Right ventricle myocardium inferior (tissue), 1 donor: ENCODE measurements around the gene STYK1. TPM values are rescaled to one million over a fixed set of nuclear protein-coding genes. Genes with fewer than 3 reads are reported as not detected.
"Not testable (repeated sequence)": the region's sequence is repeated elsewhere in the genome, so short reads cannot be mapped to it uniquely, and the experiment has no call there.

Experiments used
- ATAC-seq: fragments of 200-7000 bp; cut with Tn5 transposase; one replicate; pipeline ENCODE4 v1.9.1; 2020; ENCODE audit warnings: mild to moderate bottlenecking, moderate library complexity
- DNase-seq: peaks from one replicate; pipeline ENCODE4 v3.0.0; 2021; ENCODE audit errors: missing footprints
- intact Hi-C: fragments of 100-400 bp; cut with DNase I; formaldehyde crosslinking; loops from one replicate; pipeline ENCODE4 v1.11.0; 2022
- total RNA-seq: library from RNA; stranded (reverse); fragmentation: NEBNext Ultra II Directional; extraction: Animal tissue kit (Norgen Biotek cat#: 25700); gene quantifications from one replicate; pipeline ENCODE4 v1.2.1, GENCODE V29; 2021
- donor health status: DM: no; HTN: yes; CAD: no; lungs with severe emphysema.

The STYK1 gene
- total RNA-seq, 1 donor from 2014 or later: not detected

- DNase-seq: no peak
- no peak for ATAC-seq
- intact Hi-C loops: no loop called here
These were observed 37.7 kb downstream of the STYK1 start for GRCh38 chr12:10636124-10636523.

- no peak for ATAC-seq
These were observed 38.5 kb downstream of the STYK1 start for GRCh38 chr12:10635306-10635705.

GRCh38 chr12:10634427-10634826, 39.4 kb downstream of the STYK1 start:
- intact Hi-C loops: no loop called here
- ATAC-seq (no peak), DNase-seq (no peak)

More at GRCh38 chr12:10635306-10635705, 38.5 kb downstream of the STYK1 start:
- DNase-seq: no peak
- intact Hi-C loops: no loop called here

GRCh38 chr12:10633541-10633940, 40.3 kb downstream of the STYK1 start:
- no peak for ATAC-seq
- no peak for DNase-seq
- intact Hi-C loops: no loop called here

- no peak for ATAC-seq
- intact Hi-C loops: no loop called here
These were observed 41.6 kb downstream of the STYK1 start for GRCh38 chr12:10632226-10632625.

GRCh38 chr12:10624605-10625004, 49.2 kb downstream of the STYK1 start:
- ATAC-seq (no peak), DNase-seq (no peak)
- intact Hi-C loops: no loop called here

More at GRCh38 chr12:10632226-10632625, 41.6 kb downstream of the STYK1 start:
- DNase-seq: no peak

- DNase-seq (no peak), ATAC-seq (no peak)
- intact Hi-C loops: no loop called here
These were observed 50.7 kb downstream of the STYK1 start for GRCh38 chr12:10623131-10623530.

DNA sequence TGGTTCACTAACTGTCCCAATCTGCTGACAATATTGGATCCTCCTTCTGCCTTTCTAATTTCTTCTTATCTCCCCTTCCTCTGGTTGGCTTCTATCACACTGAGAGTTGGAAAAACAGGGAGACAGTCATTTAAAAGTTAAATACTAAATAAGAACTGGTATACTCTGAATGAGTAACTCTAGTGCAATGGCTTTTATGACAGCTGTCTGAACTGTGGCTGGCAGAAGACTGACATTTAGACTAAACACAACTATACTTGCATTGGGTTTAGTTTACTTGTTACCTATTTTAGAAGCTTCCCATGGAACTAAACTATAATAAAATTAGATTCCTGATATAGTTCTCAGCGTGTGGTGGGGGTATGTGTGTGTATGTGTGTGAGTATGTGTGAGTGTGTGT, 52.6 kb downstream of the STYK1 start:
- intact Hi-C loops: no loop called here
- DNase-seq (no peak), ATAC-seq (no peak)

DNA sequence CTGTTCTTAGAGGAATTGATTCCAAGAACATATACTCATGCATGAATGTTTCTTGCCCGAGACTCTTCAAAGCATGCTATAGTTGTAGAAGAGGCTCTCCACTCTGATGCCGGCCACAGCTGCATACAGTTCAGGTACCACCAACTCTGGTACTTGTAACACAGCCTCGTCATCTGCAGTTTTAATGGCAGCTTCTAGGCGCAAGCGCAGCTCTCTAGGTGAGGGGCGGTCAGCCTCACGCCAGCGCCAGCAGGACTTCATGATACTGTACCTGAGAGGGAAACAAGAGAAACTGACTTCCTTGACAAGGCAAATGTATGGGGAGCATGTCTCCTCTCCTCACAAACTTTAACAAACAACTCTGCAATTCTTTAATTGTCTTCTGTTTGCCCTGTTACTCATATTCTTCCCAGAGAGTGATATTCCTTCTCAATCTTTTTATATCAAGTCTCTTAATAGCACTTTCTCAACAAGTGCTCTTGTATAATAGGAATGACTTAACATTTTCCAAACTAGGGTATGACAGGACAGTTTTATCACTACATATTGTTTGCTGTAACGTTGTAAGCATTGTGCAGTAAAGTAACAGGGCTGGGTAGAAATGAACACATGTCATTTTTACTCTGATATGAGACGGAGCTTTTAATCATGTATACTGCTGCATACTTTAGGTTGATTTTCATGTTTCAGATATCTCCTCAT, 53.6 kb downstream of the STYK1 start:
- no peak for ATAC-seq
- DNase-seq: peak; percentile 58
- intact Hi-C loops: no loop called here

GRCh38 chr12:10618338-10618987, 55.4 kb downstream of the STYK1 start:
- no peak for DNase-seq
- ATAC-seq: no peak
- intact Hi-C loops: no loop called here

- intact Hi-C loops: no loop called here
- no peak for ATAC-seq
These were observed 56.0 kb downstream of the STYK1 start for GRCh38 chr12:10617863-10618262.

GRCh38 chr12:10615532-10615931, 58.3 kb downstream of the STYK1 start:
- no peak for DNase-seq
- no peak for ATAC-seq
- intact Hi-C loops: no loop called here

More at GRCh38 chr12:10617863-10618262, 56.0 kb downstream of the STYK1 start:
- no peak for DNase-seq

GRCh38 chr12:10614056-10614370, 59.8 kb downstream of the STYK1 start:
- intact Hi-C loops: no loop called here
- ATAC-seq: no peak
- no peak for DNase-seq

DNA sequence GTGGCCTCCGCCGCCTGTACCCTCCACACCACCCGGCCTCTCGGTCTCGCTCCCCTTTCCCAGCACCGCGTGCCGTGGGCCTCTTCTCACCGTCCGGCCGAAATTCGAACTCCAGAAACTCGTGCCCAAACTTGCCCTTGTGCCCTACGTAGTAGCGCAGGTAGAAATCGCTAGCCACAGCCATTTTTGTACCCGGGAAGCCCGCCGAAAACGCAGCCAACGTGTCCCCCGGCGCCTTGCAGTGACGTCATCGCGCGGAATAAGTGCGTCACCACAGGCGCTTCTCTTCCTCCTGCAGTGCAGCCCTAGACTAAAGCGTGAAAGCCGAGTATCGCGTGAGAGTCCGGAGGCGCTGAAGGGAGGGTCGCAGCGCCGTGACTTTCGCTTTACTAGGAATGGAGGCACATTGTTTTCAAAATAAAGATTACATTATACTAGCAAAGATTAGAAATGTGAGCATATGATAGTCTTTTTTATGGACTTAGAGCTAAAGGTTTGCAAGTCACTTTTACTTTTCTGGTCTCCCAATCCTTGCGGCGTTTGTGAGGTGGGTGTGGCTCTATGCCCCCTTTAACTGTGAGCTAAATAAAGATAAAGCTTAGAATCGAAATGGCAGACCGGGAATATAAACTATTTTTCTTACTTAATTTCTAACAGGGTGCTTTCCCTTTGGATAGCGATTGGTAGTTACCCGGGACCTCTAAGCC, 60.4 kb downstream of the STYK1 start, which contains the start of gene MAGOHB:
Gene MAGOHB, minus strand, starts transcription at position 261 of the 707 bp plus-strand sequence. Its CDS starts 77 bp downstream, at position 184.
- DNase-seq: peak; percentile 97
- peak; percentile 99 for ATAC-seq
- intact Hi-C loops: loop anchor here (1.0 to 2.0 kb wide), 2 partner anchors 110 to 137 kb away; partner anchors contain the start of gene YBX3

DNA sequence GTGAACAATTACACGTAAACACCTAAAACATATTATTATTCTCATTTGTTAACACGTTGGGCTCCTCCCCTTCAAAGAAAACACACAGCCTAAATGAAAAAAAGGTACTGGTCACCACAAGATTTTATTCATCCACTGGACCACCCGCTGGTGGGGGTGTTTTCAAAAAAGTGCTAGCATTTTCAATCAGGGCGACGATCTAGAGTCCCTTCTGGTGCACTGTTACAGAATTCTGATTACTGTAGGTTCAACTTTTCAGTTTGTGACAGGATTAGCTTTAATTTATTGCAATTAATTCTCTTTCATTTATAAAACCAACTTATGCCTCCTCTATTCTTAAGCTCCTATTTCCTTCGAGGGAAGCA, 60.9 kb downstream of the STYK1 start:
- intact Hi-C loops: loop anchor here (1.0 to 2.0 kb wide), 2 partner anchors 110 to 138 kb away; partner anchors contain the start of gene YBX3
- no peak for DNase-seq
- ATAC-seq: no peak

DNA sequence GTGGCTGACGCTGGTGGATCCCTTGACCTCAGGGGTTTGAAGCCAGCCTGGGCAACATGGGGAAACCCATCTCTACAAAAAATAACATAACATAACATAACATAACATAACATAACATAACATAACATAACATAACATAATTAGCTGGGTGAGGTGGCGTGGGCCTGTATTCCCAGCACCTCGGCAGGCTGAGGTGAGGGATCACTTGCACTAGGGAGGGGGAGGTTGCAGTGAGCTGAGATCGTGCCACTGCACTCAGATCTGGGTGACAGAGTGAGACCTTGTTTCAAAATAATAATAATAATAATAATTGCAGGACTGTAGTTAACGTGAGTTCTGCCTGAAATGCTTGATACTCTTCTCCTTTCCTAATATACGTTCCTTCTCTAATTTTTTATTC, 61.7 kb downstream of the STYK1 start:
- ATAC-seq (no peak), DNase-seq (no peak)
- intact Hi-C loops: loop anchor here (2.0 kb wide), 1 partner anchor 139 kb away; no protein-coding TSS in a partner anchor

- intact Hi-C loops, ATAC-seq, DNase-seq: not testable (repeated sequence)
These were observed 62.6 kb downstream of the STYK1 start for GRCh38 chr12:10611258-10611657.

DNA sequence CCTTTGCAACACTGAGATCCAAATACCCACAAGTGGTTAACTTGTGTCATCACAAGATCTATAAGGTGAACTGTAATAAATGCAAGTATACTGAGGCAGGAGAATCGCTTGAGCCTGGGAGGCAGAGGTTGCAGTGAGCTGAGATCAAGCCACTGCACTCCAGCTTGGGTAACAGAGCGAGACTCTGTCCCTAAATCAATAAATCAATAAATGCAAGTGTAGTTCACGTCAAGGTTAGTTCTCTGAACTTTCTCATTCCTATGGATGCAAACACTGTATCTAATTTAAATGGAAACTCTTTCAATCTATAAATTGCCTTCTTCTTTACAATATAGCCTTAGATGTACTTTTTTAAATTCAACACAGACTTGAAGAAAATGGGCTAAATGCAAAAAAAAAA, 63.7 kb downstream of the STYK1 start:
- intact Hi-C loops: no loop called here
- no peak for ATAC-seq

DNA sequence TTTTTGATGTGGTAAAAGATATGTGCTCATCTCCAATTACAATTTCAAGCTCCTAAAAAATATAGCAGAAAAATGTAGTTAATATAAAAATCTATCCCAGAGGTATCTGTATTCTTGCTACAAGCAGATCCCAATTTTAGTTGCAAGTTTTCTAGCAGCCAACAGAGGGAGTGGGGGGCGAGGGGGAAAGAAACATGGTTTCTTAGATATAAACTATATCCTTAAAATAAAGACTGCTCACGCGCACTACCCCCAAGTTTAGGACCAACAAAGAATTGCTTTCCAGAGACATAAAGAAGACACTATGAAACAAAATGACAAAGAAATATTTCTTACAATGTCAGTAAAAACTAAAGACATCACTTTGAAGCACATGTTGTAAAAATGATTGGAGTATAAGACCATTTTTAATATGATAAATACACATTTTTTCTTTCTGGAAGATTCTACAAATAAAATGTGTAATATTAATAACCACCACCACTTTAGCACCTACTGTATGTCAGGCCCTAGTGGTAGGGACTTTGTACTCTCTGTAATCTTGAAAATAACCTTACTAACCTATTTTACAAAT, 65.9 kb downstream of the STYK1 start:
- intact Hi-C loops: no loop called here
- no peak for DNase-seq
- ATAC-seq: no peak

More for the DNA sequence above, 63.7 kb downstream of the STYK1 start:
- no peak for DNase-seq
